Ovary (tissue), 9 donors: ENCODE results near the gene IRF8. TPM values are rescaled to one million over a fixed set of nuclear protein-coding genes. Genes with fewer than 3 reads are reported as not detected.

ENCODE experiments used
- DNase-seq, 5 donors: peaks; one replicate each; pipeline ENCODE4 v3.0.0-alpha.2; 2019 to 2020
- H3K27ac ChIP-seq, 2 donors: fragments of 200-600 bp; one replicate each; pipeline versions ENCODE4 v1.5.1 to v1.8.0; 2019 to 2022
- H3K27me3 ChIP-seq: fragments of 200-600 bp; one replicate; pipeline ENCODE4 v1.8.0; 2022
- H3K36me3 ChIP-seq: fragments of 200-600 bp; sonication (generic); one replicate; pipeline ENCODE4 v1.5.1; 2019
- H3K4me1 ChIP-seq: one replicate; pipeline ENCODE4 v1.8.1; 2013; ENCODE audit warnings: mild to moderate bottlenecking, moderate library complexity; ENCODE audit not compliant: insufficient read depth
- H3K4me3 ChIP-seq: fragments of 200-600 bp; sonication (generic); one replicate; pipeline ENCODE4 v1.5.1; 2017
- H3K9me3 ChIP-seq, 2 donors: fragments of 200-600 bp in 1 of 2; sonication (generic) in 1 of 2; one replicate each; pipeline versions ENCODE4 v1.5.1 to v1.8.1; 2013 to 2019; ENCODE audit warnings: mild to moderate bottlenecking in 1 of 2, moderate library complexity in 1 of 2
- EP300 ChIP-seq: sonication (generic); formaldehyde crosslinking; IDR thresholded peaks from one replicate; pipeline ENCODE4 v1.6.1; 2017; ENCODE audit warnings: antibody characterized with exemption
- POLR2A ChIP-seq: fragments of 450-650 bp; IDR thresholded peaks from one replicate; pipeline ENCODE4 v1.6.1; 2017; ENCODE audit warnings: antibody characterized with exemption, mild to moderate bottlenecking, moderate library complexity
- WGBS, 3 donors: extraction: QIAGEN DNeasy Blood & Tissue Kit in 1 of 3; methylation state at CpG; one replicate each; pipeline versions ENCODE4 v1.1.5 to v1.1.7; 2013 to 2017; 5-methylcytosine and 5-hydroxymethylcytosine counted together
- intact Hi-C, 4 donors: fragments of 100-400 bp; cut with DNase I; formaldehyde crosslinking; loops; one replicate each; pipeline versions ENCODE4 v1.11.0 to v1.15.1; 2022 to 2023
- polyA plus RNA-seq, 2 donors: library from polyadenylated mRNA; stranded (reverse); fragments of 200-250 nt in 1 of 2; fragments of 350-450 nt in 1 of 2; fragmentation: Illumina TruSeq in 1 of 2; extraction: RNeasy Lipid Tissue Mini Kit (QIAGEN cat#74804) in 1 of 2; gene quantifications; one replicate each; pipeline ENCODE4 v1.2.3, GENCODE V29; 2013 to 2014
- total RNA-seq, 7 donors: library from RNA; depleted of rRNA in 2 of 7; stranded (reverse); fragments of >200 nt in 2 of 7; fragmentation: NEBNext Ultra II Directional in 3 of 7; extraction: Animal tissue kit (Norgen Biotek cat#: 25700) in 3 of 7; gene quantifications; one replicate each; pipeline versions ENCODE4 v1.1.0 to v1.2.4, GENCODE V29; 2016 to 2023
- TF ChIP-seq, protein P1 (sequence below), 3 donors: fragments of 450-650 bp in 2 of 3; fragments of 200-600 bp in 1 of 3; IDR thresholded peaks; one replicate each; pipeline versions ENCODE4 v1.5.1 to v1.8.0; 2016 to 2022; ENCODE audit warnings: antibody characterized with exemption in 3 of 3, mild to moderate bottlenecking in 1 of 3
- donor health status: DM: no; HTN: no; CAD: no; lungs with moderate emphysema.
- donor health status: DM: no; HTN: no; CAD: no.
- donor health status: Bipolar disorder and iron deficiency.
- donor health status: DM: yes; HTN: yes; CAD: no.
- donor health status: DM: no; HTN: no; CAD: no.
- donor health status: DM: yes; HTN: yes; CAD: no.

Gene IRF8
- total and polyA plus RNA-seq, 9 donors = 1.8 to 24.1 (median 3.6) TPM

DNA sequence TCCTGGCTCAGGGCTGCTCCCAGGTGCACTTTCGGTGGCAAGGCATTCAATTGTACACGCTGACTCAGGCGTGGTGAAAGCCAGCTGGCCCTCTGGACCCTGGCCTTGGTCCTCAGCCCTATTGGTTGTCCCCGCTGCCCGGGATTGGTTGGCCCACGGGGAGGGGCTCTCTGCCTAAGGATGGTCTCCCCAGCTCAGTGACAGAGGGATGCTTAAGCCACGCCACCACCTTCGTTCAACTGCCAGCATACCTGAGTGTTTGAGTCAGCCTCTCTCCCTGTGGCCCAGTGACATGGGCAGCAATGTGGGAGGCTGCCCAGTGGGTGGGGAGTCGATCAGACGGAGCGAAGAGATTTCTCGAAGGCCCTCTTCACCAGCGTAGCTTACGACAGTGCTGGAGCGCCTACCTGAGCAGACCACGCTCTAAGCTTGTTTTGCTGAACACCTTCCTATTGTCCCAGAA is 30.3 kb downstream of the IRF8 start:
- peaks cover 7% of the 10 kb centered on the region for H3K4me1 ChIP-seq
- no peak overlapping the region for H3K4me3 ChIP-seq
- 88 to 92% (median 91%) methylated on average over 16 of the region's 16 CpGs for WGBS, 3 donors
- H3K9me3 ChIP-seq = no peaks in the 10 kb centered on the region
- DNase-seq = no peak
- H3K27ac ChIP-seq = no peak overlapping the region
- no peaks in the 10 kb centered on the region for H3K27me3 ChIP-seq
- TF ChIP-seq, protein P1, sequence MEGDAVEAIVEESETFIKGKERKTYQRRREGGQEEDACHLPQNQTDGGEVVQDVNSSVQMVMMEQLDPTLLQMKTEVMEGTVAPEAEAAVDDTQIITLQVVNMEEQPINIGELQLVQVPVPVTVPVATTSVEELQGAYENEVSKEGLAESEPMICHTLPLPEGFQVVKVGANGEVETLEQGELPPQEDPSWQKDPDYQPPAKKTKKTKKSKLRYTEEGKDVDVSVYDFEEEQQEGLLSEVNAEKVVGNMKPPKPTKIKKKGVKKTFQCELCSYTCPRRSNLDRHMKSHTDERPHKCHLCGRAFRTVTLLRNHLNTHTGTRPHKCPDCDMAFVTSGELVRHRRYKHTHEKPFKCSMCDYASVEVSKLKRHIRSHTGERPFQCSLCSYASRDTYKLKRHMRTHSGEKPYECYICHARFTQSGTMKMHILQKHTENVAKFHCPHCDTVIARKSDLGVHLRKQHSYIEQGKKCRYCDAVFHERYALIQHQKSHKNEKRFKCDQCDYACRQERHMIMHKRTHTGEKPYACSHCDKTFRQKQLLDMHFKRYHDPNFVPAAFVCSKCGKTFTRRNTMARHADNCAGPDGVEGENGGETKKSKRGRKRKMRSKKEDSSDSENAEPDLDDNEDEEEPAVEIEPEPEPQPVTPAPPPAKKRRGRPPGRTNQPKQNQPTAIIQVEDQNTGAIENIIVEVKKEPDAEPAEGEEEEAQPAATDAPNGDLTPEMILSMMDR (IDR thresholded peaks at IDR 0.05) = no peak
- no peak for TF ChIP-seq EP300
- no peak for TF ChIP-seq POLR2A
- intact Hi-C loops = loop anchor here in 1 of 4 donors (10.0 kb wide), 1 partner anchor 104 kb away; no protein-coding TSS in a partner anchor
- no peaks in the 10 kb centered on the region for H3K36me3 ChIP-seq

GRCh38 chr16:85930301-85930700 is 31.3 kb downstream of the IRF8 start:
- H3K4me3 ChIP-seq = no peak overlapping the region
- TF ChIP-seq, protein P1 (IDR thresholded peaks at IDR 0.05) = no peak
- TF ChIP-seq EP300 (no peak), POLR2A (no peak)
- intact Hi-C loops = no loop called here
- DNase-seq = no peak
- no peaks in the 10 kb centered on the region for H3K9me3 ChIP-seq
- H3K36me3 ChIP-seq = no peaks in the 10 kb centered on the region
- H3K27me3 ChIP-seq = no peaks in the 10 kb centered on the region
- no peak overlapping the region for H3K27ac ChIP-seq
- WGBS, 3 donors = 86 to 93% (median 90%) methylated on average over 15 of the region's 15 CpGs
- H3K4me1 ChIP-seq = peaks cover 5% of the 10 kb centered on the region

DNA sequence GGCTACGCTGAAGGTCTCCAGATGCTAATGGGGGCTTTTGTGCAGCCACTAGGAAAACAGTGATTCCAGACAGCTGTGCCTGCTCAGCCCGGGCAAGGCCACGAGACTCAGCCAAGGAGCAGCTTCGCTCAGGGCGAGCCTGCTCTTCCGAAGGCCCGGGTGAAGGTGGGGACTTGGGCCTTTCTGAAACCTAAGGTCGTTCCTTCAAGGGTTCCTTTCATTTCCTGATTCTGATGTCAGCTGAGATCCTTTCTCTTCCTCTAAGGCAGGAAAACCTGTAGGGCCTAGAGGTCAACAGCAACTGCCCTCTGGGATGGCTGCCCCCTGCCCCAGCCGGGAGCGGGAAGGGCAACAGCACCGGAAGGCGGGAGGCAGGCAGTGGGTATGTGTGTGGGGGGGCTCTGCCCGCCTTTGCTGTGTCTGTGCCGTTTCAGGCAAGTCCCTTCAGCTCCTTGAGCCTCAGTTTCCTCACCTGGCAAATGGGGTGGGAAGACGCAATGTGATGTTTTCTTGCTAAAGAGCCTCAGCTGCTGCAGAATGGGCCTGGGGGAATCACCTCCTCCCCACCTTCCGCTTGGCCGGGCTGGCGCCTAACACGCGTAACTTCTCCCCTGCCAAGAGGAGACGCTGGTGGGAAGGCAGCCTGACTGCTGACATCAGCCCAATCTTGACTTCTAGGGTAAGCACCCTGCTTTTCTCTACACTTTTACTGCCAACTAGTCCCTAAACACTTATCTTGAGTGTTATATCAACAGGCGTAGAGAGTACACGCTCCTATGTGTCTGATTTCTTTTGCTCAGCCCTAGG is 32.8 kb downstream of the IRF8 start:
- Histone ChIP-seq H3K4me3 (no peak overlapping the region), H3K36me3 (no peaks in the 10 kb centered on the region), H3K4me1 (peaks cover 9% of the 10 kb centered on the region), H3K27me3 (no peaks in the 10 kb centered on the region), H3K27ac (no peak overlapping the region), H3K9me3 (no peaks in the 10 kb centered on the region)
- intact Hi-C loops = no loop called here
- 66 to 75% (median 68%) methylated on average over 23 of the region's 23 CpGs for WGBS, 3 donors
- TF ChIP-seq, protein P1 (IDR thresholded peaks at IDR 0.05) = no peak
- TF ChIP-seq EP300 (no peak), POLR2A (no peak)
- no peak for DNase-seq

- no peak for DNase-seq
- Histone ChIP-seq H3K9me3 (no peaks in the 10 kb centered on the region), H3K27me3 (no peaks in the 10 kb centered on the region), H3K27ac (no peak overlapping the region), H3K4me1 (peaks cover 3% of the 10 kb centered on the region), H3K36me3 (no peaks in the 10 kb centered on the region), H3K4me3 (no peak overlapping the region)
- WGBS, 3 donors = 89 to 96% (median 91%) methylated on average over 9 of the region's 9 CpGs
- TF ChIP-seq, protein P1 (IDR thresholded peaks at IDR 0.05) = no peak
- intact Hi-C loops = no loop called here
Measured at GRCh38 chr16:85934210-85934609, 35.2 kb downstream of the IRF8 start.
